OCI-LY7 (cell line): ENCODE measurements around the gene TSPAN6. TPM values are rescaled to one million over a fixed set of nuclear protein-coding genes. Genes with fewer than 3 reads are reported as not detected.

Source experiments
- BruUV-seq: library from RNA; stranded (reverse); fragments of 400-500 nt; replicated peaks from 2 replicates; lab custom pipeline; 2021; lab: Mats Ljungman, UMichigan
- CTCF ChIA-PET: fragments of 300-600 bp; sonication (Branson Sonifier 250); formaldehyde crosslinking; loops from one replicate; lab custom pipeline; 2022; ENCODE audit warnings: antibody characterized with exemption; ENCODE audit not compliant: unreplicated experiment; lab: Charles Lee
- POLR2A ChIA-PET: fragments of 300-600 bp; sonication (Branson Sonifier 250); formaldehyde crosslinking; loops from one replicate; lab custom pipeline; 2022; ENCODE audit warnings: antibody characterized with exemption; lab: Charles Lee
- DNase-seq: peaks from one replicate; pipeline ENCODE4 v3.0.0-alpha.2; 2015; ENCODE audit warnings: low spot score
- H2AFZ ChIP-seq: fragments of 200-600 bp; sonication (generic), shearing (Covaris generic); 2 replicates; pipeline ENCODE4 v1.6.1; 2014; ENCODE audit warnings: mild to moderate bottlenecking, antibody characterized with exemption, low read length, moderate library complexity
- H3K27ac ChIP-seq: fragments of 200-600 bp; sonication (generic); 2 replicates; pipeline ENCODE4 v1.5.1; 2014; ENCODE audit warnings: mixed run types, low read depth, mild to moderate bottlenecking, moderate library complexity, low read length, inconsistent platforms; ENCODE audit not compliant: poor library complexity, severe bottlenecking
- H3K36me3 ChIP-seq: fragments of 200-600 bp; sonication (generic); 2 replicates; pipeline ENCODE4 v1.6.1; 2014; ENCODE audit warnings: mild to moderate bottlenecking, antibody characterized with exemption, low read length, moderate library complexity, mixed read lengths; ENCODE audit not compliant: insufficient read depth
- H3K4me1 ChIP-seq: fragments of 200-600 bp; sonication (generic); 2 replicates; pipeline ENCODE4 v1.5.1; 2014; ENCODE audit warnings: mild to moderate bottlenecking, low read length; ENCODE audit not compliant: insufficient read depth, poor library complexity, severe bottlenecking
- H3K4me2 ChIP-seq: fragments of 200-600 bp; sonication (generic); 2 replicates; pipeline ENCODE4 v1.6.1; 2014; ENCODE audit warnings: mild to moderate bottlenecking, low read length
- H3K4me3 ChIP-seq: fragments of 200-600 bp; sonication (generic); 2 replicates; pipeline ENCODE4 v1.5.1; 2014; ENCODE audit warnings: mild to moderate bottlenecking, low read depth, low read length; ENCODE audit not compliant: poor library complexity, severe bottlenecking
- H3K79me2 ChIP-seq: fragments of 200-600 bp; sonication (generic); 2 replicates; pipeline ENCODE4 v1.6.1; 2016; ENCODE audit warnings: low read depth, mild to moderate bottlenecking, low read length, moderate library complexity, mixed read lengths; ENCODE audit not compliant: insufficient read depth
- H3K9me2 ChIP-seq: fragments of 200-600 bp; sonication (generic); 2 replicates; pipeline ENCODE4 v1.6.1; 2016; ENCODE audit warnings: mild to moderate bottlenecking, low read length, mixed read lengths; ENCODE audit not compliant: insufficient read depth
- H3K9me3 ChIP-seq: fragments of 200-600 bp; sonication (generic); 2 replicates; pipeline ENCODE4 v1.6.1; 2014; ENCODE audit warnings: mild to moderate bottlenecking, mixed run types, low read length, mixed read lengths
- H4K20me1 ChIP-seq: fragments of 200-600 bp; sonication (generic); 2 replicates; pipeline ENCODE4 v1.6.1; 2014; ENCODE audit warnings: mild to moderate bottlenecking, antibody characterized with exemption, low read length, moderate library complexity, mixed read lengths; ENCODE audit not compliant: insufficient read depth
- EZH2phosphoT487 ChIP-seq: fragments of 200-600 bp; sonication (generic); IDR thresholded peaks from 2 replicates; pipeline ENCODE4 v1.6.1; 2018; ENCODE audit warnings: low read depth, borderline replicate concordance, mild to moderate bottlenecking, mixed run types, antibody characterized with exemption, low read length, moderate library complexity, mixed read lengths
- intact Hi-C: fragments of 100-400 bp; cut with micrococcal nuclease; formaldehyde crosslinking; loops from one replicate; pipeline ENCODE4 v1.10.0; 2022; ENCODE audit not compliant: unreplicated experiment
- total RNA-seq, 2 experiments: library from RNA; depleted of rRNA in 1 of 2; stranded (reverse); fragments of >200 nt in 1 of 2; shearing (Covaris generic) in 1 of 2; gene quantifications; 2 replicates each; pipeline ENCODE4 v1.2.3, GENCODE V29; 2014 to 2022
- TF ChIP-seq, protein P1 (sequence below): fragments of 200-600 bp; sonication (generic); conservative IDR thresholded peaks from 2 replicates; pipeline ENCODE4 v1.5.1; 2014; ENCODE audit warnings: mild to moderate bottlenecking, antibody characterized with exemption, low read length, moderate library complexity, mixed read lengths

Gene TSPAN6
- total RNA-seq, 2 experiments from 2014 or later: not detected

- no peak for TF ChIP-seq EZH2phosphoT487
- TF ChIP-seq, protein P1, sequence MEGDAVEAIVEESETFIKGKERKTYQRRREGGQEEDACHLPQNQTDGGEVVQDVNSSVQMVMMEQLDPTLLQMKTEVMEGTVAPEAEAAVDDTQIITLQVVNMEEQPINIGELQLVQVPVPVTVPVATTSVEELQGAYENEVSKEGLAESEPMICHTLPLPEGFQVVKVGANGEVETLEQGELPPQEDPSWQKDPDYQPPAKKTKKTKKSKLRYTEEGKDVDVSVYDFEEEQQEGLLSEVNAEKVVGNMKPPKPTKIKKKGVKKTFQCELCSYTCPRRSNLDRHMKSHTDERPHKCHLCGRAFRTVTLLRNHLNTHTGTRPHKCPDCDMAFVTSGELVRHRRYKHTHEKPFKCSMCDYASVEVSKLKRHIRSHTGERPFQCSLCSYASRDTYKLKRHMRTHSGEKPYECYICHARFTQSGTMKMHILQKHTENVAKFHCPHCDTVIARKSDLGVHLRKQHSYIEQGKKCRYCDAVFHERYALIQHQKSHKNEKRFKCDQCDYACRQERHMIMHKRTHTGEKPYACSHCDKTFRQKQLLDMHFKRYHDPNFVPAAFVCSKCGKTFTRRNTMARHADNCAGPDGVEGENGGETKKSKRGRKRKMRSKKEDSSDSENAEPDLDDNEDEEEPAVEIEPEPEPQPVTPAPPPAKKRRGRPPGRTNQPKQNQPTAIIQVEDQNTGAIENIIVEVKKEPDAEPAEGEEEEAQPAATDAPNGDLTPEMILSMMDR: peak; percentile 85
- CTCF ChIA-PET: interaction anchor here (3.1 kb wide), 1 partner anchor 83 kb away, joined by 10 read pairs; no protein-coding TSS in a partner anchor
- intact Hi-C loops: loop anchor here (1.0 to 5.0 kb wide), 2 partner anchors 83 to 522 kb away; no protein-coding TSS in a partner anchor
These were observed 48.8 kb upstream of the TSPAN6 start for GRCh38 chrX:100685284-100685996.

DNA sequence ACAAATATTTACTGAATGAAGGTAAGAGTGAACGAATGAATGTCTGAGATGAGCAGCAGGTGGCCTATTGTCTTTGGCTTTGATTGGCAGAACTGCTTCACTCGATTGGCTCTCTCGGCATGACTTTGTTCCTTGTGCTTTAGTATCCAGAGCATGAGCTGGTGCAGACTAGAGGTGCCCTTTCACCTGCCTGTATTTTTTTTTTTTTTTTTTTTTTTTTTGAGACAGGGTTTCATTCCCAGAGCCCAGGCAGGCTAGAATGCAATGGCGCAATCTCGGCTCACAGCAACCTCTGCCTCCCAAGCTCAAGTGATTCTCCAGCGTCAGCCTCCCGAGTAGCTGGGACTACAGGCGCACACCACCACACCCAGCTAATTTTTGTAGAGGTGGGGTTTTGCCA lies 46.3 kb upstream of the TSPAN6 start:
- no peaks in the 10 kb centered on the region for H3K9me3 ChIP-seq
- no TSS peak for BruUV-seq
- no peak for TF ChIP-seq EZH2phosphoT487
- TF ChIP-seq, protein P1: no peak
- H3K79me2 ChIP-seq: no peaks in the 10 kb centered on the region
- intact Hi-C loops: no loop called here
- ChIA-PET POLR2A (no interaction called here), CTCF (no interaction called here)
- H3K27ac ChIP-seq: no peak overlapping the region
- H3K4me2 ChIP-seq: no peak overlapping the region
- DNase-seq: no peak
- H4K20me1 ChIP-seq: no peaks in the 10 kb centered on the region
- no peaks in the 10 kb centered on the region for H3K36me3 ChIP-seq
- no peak overlapping the region for H3K4me3 ChIP-seq
- H3K9me2 ChIP-seq: no peaks in the 10 kb centered on the region
- no peak overlapping the region for H2AFZ ChIP-seq
- peaks cover 17% of the 10 kb centered on the region for H3K4me1 ChIP-seq

More at GRCh38 chrX:100685284-100685996, 48.8 kb upstream of the TSPAN6 start:
- Histone ChIP-seq H3K79me2 (no peaks in the 10 kb centered on the region), H3K9me3 (no peaks in the 10 kb centered on the region), H3K4me1 (peaks cover 21% of the 10 kb centered on the region), H3K4me2 (no peak overlapping the region), H3K36me3 (no peaks in the 10 kb centered on the region), H4K20me1 (no peaks in the 10 kb centered on the region), H3K9me2 (no peaks in the 10 kb centered on the region), H3K27ac (no peak overlapping the region), H2AFZ (no peak overlapping the region), H3K4me3 (no peak overlapping the region)
- peak; percentile 76 for DNase-seq
- BruUV-seq: no TSS peak
- POLR2A ChIA-PET: interaction anchor here (0.9 to 1.1 kb wide), 2 partner anchors 15 to 83 kb away, joined by 4 to 6 read pairs; no protein-coding TSS in a partner anchor

DNA sequence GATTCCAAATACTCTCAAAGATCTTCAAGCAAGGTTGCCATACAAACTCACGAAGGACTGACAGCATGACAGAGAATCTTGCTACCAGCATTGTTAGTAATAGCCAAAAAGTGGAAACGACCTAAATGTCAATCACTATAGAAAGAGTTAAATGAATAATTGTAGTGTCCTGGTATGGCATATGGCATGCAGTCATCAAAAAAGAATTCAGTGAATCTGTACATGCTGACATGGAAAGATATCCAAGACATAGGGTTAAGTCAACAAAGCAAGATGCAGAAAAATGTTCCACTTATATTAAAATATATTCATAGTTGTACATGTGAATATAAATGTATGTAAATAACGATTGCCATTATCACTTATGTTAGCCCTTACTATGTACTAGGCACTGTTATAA lies 45.0 kb upstream of the TSPAN6 start:
- no peak for DNase-seq
- no peak overlapping the region for H3K27ac ChIP-seq
- BruUV-seq: no TSS peak
- H3K36me3 ChIP-seq: no peaks in the 10 kb centered on the region
- intact Hi-C loops: no loop called here
- ChIA-PET POLR2A (no interaction called here), CTCF (no interaction called here)
- no peaks in the 10 kb centered on the region for H3K9me3 ChIP-seq
- no peak overlapping the region for H2AFZ ChIP-seq
- H3K9me2 ChIP-seq: no peaks in the 10 kb centered on the region
- H3K4me3 ChIP-seq: no peak overlapping the region
- H3K4me1 ChIP-seq: peaks cover 3% of the 10 kb centered on the region
- no peaks in the 10 kb centered on the region for H3K79me2 ChIP-seq
- H4K20me1 ChIP-seq: no peaks in the 10 kb centered on the region
- H3K4me2 ChIP-seq: no peak overlapping the region
- TF ChIP-seq EZH2phosphoT487: no peak
- TF ChIP-seq, protein P1: no peak
